GM21381 (cell line): ENCODE measurements around the gene CTSO.
"Not testable (repeated sequence)": the region's sequence is repeated elsewhere in the genome, so short reads cannot be mapped to it uniquely, and the experiment has no call there.

Source experiments
- ATAC-seq: cut with Tn5 transposase; IDR thresholded peaks from one replicate; pipeline ENCODE4 v1.9.1; 2021; ENCODE audit warnings: mild to moderate bottlenecking, moderate library complexity; ENCODE audit not compliant: unreplicated experiment

CTSO gene

GRCh38 chr4:155956461-155956860 is 2.8 kb upstream of the CTSO start:
- ATAC-seq = no peak

- ATAC-seq = no peak
Observed at GRCh38 chr4:155954939-155955338, 1.3 kb upstream of the CTSO start.

DNA sequence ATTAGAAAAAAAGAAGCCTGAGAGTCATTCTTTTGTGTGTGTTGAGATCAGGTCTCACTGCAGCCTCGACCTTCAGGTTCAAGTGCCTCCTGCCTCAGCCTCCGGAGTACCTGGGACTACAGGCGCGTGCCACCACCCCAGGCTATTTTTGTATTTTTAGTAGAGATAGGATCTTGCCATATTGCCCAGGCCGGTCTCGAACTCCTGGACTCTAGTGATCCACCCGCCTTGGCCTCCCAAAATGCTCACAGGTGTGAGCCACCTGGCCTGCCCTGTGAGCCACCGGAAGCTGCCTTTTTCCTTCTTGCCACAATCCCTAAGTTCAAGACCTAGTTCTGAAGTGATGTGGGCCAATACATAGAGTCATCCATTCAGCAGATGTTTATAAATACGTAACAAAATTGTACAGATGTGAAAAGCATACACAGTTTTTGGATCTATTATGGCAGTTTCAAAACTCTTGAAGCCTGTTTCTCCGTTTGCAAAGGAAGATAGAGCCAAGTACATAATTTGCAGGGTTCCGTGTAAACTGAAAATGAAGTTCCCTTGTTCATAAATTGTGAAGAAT is 536 bp upstream of the CTSO start:
- ATAC-seq = no peak

DNA sequence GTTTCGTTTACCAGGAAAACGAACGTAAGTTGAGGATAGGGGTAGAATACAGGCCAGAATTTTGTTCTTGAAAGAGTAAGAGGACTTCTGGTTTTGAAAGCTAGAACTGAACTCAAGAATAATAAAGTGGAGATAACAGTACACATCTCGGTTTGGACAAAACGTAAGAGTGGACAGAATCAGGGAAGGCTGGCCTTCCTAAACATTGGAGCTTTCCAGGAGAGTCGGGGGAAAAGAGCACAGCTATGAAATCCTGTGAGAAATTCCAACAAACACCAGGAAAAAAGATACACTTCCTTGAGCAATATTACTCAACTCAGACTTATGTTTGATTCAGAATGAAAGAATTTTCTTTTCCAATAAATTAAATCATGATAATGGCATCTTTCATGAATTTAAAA is 1.2 kb downstream of the CTSO start:
- no peak for ATAC-seq

DNA sequence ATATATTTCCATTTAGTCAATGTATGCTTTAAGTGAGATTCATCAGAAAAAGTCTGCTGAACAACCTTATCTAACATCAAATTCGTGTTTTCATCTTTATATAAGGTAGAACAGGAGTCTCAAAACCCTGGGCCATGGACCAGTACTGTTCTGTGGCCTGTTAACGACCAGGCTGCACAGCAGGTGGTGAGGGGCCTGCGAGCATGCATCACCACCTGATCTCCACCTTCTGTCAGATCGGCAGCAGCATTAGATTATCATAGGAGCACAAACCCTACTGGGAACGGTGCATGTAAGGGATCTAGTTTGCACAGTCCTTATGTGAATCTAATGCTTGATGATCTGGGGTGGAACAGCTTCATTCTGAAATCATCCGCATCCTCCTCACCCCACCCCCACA is 3.2 kb downstream of the CTSO start:
- no peak for ATAC-seq

DNA sequence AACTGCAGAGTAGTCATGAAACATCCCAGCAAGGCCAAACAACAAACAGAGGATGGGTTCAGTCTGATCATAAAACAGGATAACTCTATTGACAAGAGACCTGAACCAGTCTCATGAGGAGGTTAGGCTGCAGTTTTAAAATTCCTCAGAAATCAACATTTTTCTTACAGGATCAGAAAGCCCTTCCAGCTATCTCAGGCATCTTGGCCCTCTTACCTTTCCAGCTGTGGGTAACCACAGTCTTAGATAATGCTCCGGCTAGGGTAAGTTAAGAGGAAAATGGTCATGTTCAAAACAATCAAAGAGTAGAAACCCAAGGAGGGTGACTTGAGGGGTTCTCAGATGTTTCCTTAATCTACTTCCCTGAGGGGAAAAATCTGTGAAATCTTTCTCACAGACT is 5.1 kb downstream of the CTSO start:
- no peak for ATAC-seq

GRCh38 chr4:155946486-155946885 is 7.2 kb downstream of the CTSO start:
- no peak for ATAC-seq

DNA sequence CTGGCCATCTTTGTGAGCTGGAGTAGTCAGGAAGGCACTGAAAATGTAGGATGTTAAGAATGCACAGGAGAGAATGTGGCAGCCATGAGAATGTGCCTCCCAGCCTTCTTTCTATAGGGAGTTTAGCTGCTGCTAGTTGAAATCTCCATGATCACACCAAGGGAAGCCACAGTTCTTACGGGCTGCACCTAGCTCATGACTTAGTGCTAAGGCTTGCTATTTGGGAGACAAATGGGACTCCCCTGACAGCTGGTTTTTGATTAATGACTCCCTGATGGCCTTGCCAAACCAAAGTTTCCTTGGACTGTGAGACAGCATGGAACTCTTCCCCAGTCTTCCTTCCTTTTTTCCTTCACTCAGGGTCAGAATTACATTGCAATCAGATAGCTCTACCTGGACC is 9.2 kb downstream of the CTSO start:
- no peak for ATAC-seq

- ATAC-seq = no peak
Observed at GRCh38 chr4:155943605-155944291, 9.9 kb downstream of the CTSO start.

GRCh38 chr4:155941820-155942219 is 11.8 kb downstream of the CTSO start:
- no peak for ATAC-seq

- no peak for ATAC-seq
Observed at GRCh38 chr4:155941085-155941790, 12.4 kb downstream of the CTSO start.

GRCh38 chr4:155935389-155935986 is 18.2 kb downstream of the CTSO start:
- no peak for ATAC-seq

DNA sequence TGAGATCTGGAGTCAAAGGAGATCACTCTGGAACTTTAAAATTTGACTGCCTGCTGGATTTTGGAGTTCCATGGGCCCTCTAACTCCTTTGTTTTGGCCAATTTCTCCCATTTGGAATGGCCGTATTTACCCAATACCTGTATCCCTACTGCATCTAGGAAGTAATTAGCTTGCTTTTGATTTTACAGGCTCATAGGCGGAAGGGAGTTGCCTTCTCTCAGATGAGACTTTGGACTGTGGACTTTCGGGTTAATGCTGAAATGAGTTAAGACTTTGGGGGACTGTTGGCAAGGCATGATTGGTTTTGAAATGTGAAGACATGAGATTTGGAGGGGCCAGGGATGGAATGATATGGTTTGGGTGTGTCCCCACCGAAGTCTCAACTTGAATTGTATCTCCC is 19.0 kb downstream of the CTSO start:
- ATAC-seq = not testable (repeated sequence)

- no peak for ATAC-seq
Observed at GRCh38 chr4:155931634-155932033, 22.0 kb downstream of the CTSO start.

DNA sequence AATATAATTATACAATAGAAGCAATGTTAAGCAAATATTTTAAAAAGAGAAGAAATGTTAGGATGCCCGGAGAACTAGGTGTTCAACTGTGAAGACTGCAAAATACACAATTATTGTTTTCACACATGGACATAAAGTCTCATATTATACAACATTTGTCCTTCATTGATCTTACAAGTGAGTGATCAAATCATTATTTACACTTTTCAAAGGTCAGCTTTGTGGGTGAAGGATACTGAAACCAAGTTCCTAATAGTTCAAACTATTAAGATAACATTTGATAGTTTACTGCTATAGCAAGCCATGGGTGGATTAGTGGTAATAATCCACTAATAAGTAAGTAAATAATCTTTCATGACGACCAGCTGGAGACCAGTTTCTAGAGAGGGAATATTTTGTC is 23.3 kb downstream of the CTSO start:
- ATAC-seq = no peak

DNA sequence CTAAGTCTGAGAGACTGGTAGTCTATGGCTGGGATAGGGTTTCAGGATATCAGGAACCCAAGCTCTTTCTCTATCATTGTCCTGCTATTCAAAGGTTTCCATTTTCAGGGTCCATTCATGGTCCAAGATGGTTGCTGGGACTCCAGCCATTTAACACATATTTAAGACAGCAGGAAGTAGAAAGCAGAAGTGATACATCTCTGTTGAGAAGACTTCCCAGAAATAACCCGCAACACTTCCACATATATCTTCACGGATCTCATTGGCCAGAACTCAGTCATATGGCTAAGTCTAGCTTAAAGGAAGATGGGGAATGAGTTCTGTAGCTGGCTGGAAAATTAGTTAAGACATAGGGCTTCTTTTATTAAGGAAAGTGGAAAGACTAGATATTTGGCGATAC is 23.8 kb downstream of the CTSO start:
- ATAC-seq = no peak

DNA sequence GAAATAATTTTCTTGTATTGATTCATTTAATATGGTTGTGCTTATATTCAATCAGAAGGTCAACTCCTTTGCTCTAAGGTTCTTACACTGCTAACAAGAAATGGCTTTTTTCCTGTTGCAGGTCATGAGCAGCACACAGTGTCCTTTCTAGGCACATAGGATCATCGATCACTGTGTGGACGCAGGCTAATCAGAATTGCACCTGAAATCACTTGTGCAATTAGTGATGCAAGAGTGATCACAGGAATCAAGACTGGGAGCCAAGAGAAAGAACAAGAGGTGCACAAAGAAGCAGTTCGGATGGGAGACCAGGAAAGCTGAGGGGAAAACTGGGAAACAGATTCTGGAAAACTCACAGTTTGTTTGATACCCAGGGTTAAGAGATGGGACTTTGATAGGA is 29.0 kb downstream of the CTSO start:
- ATAC-seq = no peak

- no peak for ATAC-seq
Observed at GRCh38 chr4:155921597-155921996, 32.1 kb downstream of the CTSO start.

DNA sequence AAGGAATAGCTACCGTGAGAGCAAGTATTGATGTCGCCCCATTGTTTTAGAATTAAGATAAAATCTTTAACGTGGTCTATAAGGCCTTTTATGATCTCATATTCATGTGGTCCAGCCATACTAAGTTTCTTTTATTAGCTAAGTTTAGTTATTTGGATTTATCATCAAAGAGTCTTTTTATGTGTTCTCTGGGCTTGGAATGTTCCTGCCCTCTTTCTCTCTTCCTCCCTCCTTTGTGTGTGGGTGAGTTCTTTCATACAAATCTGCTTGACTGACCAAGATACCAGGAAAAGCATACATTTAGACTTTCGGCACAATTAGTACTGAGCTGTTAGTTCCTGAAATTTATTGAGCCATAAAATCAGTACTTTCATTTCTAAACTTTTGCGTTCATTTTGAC is 38.9 kb downstream of the CTSO start:
- ATAC-seq = no peak

GRCh38 chr4:155911905-155912304 is 41.8 kb downstream of the CTSO start:
- no peak for ATAC-seq

GRCh38 chr4:155909615-155910226 is 43.9 kb downstream of the CTSO start:
- ATAC-seq = no peak
